A673 (cell line): ENCODE results near the gene ARHGAP21. TPM values are rescaled to one million over a fixed set of nuclear protein-coding genes. Genes with fewer than 3 reads are reported as not detected.
"Not testable (repeated sequence)": the region's sequence is repeated elsewhere in the genome, so short reads cannot be mapped to it uniquely, and the experiment has no call there.

Source experiments
- BruUV-seq: library from RNA; stranded (reverse); fragments of 400-500 nt; replicated peaks from 2 replicates; lab custom pipeline; 2021; lab: Mats Ljungman, UMichigan
- CTCF ChIA-PET: fragments of 300-600 bp; sonication (Branson Sonifier 250); formaldehyde crosslinking; loops from one replicate; lab custom pipeline; 2022; ENCODE audit warnings: antibody characterized with exemption; lab: Charles Lee
- POLR2A ChIA-PET: fragments of 300-600 bp; sonication (Branson Sonifier 250); formaldehyde crosslinking; loops from one replicate; lab custom pipeline; 2022; ENCODE audit warnings: antibody characterized with exemption; ENCODE audit not compliant: low non-redundant PET; lab: Charles Lee
- DNase-seq: peaks from one replicate; pipeline ENCODE4 v3.0.0-alpha.2; 2015; ENCODE audit warnings: low spot score
- H3K27ac ChIP-seq: fragments of 200-600 bp; sonication (generic); 2 replicates; pipeline ENCODE4 v1.5.1; 2016; ENCODE audit warnings: mixed run types, low read depth, mild to moderate bottlenecking, mixed read lengths, antibody characterized with exemption, low read length; ENCODE audit not compliant: poor library complexity, severe bottlenecking
- H3K27me3 ChIP-seq: fragments of 200-600 bp; sonication (generic); replicated peaks from 2 replicates; pipeline ENCODE4 v1.6.1; 2017; ENCODE audit warnings: mixed run types, low read depth, mild to moderate bottlenecking, mixed read lengths, antibody characterized with exemption, low read length; ENCODE audit not compliant: insufficient read depth, poor library complexity
- H3K36me3 ChIP-seq: fragments of 200-600 bp; sonication (generic); 2 replicates; pipeline ENCODE4 v1.6.1; 2016; ENCODE audit warnings: mixed run types, mild to moderate bottlenecking, mixed read lengths, antibody characterized with exemption, low read length; ENCODE audit not compliant: insufficient read depth, poor library complexity, severe bottlenecking
- H3K4me1 ChIP-seq: fragments of 200-600 bp; sonication (generic); 2 replicates; pipeline ENCODE4 v1.6.1; 2017; ENCODE audit warnings: mixed run types, mild to moderate bottlenecking, mixed read lengths, antibody characterized with exemption, low read length; ENCODE audit not compliant: insufficient read depth, poor library complexity, severe bottlenecking
- H3K4me3 ChIP-seq: fragments of 200-600 bp; sonication (generic); 2 replicates; pipeline ENCODE4 v1.5.1; 2016; ENCODE audit warnings: low read depth, mixed run types, mild to moderate bottlenecking, mixed read lengths, low read length; ENCODE audit not compliant: poor library complexity, severe bottlenecking
- H3K9me3 ChIP-seq: fragments of 200-600 bp; sonication (generic); 2 replicates; pipeline ENCODE4 v1.6.1; 2016; ENCODE audit warnings: mixed run types, low read depth, mild to moderate bottlenecking, mixed read lengths, antibody characterized with exemption, low read length; ENCODE audit not compliant: poor library complexity, severe bottlenecking
- EZH2 ChIP-seq: fragments of 200-600 bp; sonication (generic); IDR thresholded peaks from 2 replicates; pipeline ENCODE4 v1.6.1; 2017; ENCODE audit warnings: borderline replicate concordance, low read depth, mild to moderate bottlenecking, mixed read lengths, antibody characterized with exemption, low read length; ENCODE audit not compliant: poor library complexity, severe bottlenecking
- intact Hi-C: fragments of 100-400 bp; cut with micrococcal nuclease; formaldehyde crosslinking; loops from one replicate; pipeline ENCODE4 v1.10.0; 2022; ENCODE audit not compliant: unreplicated experiment
- total RNA-seq: library from RNA; stranded (reverse); gene quantifications from 2 replicates; pipeline ENCODE4 v1.2.3, GENCODE V29; 2021
- TF ChIP-seq, protein P1 (sequence below): fragments of 300-800, 200-600 bp; sonication (generic); conservative IDR thresholded peaks from 2 replicates; pipeline ENCODE4 v1.5.1; 2017; ENCODE audit warnings: low read depth, mild to moderate bottlenecking, antibody characterized with exemption, low read length, moderate library complexity, mixed read lengths

Gene ARHGAP21
- total RNA-seq, 1 experiment from 2014 or later: 68.6 TPM

DNA sequence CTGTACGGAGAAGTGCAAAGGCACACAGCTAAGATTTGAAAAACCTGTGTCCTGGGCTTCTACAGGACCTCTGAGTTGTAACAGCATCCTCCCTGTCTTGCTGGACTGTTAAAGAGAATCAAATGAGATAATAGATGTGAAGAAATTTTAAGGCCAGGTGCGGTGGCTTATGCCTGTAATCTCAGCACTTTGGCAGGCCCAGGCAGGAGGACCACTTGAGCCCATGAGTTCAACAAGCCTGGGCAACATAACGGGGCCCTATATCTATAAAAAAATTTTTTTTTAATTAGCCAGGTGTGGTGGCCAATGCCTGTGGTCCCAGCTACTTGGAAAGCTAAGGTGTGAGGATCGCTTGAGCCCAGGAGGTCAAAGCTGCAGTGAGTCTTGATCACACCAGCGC lies 2.9 kb upstream of the ARHGAP21 start:
- BruUV-seq: no TSS peak
- POLR2A ChIA-PET: no interaction called here

DNA sequence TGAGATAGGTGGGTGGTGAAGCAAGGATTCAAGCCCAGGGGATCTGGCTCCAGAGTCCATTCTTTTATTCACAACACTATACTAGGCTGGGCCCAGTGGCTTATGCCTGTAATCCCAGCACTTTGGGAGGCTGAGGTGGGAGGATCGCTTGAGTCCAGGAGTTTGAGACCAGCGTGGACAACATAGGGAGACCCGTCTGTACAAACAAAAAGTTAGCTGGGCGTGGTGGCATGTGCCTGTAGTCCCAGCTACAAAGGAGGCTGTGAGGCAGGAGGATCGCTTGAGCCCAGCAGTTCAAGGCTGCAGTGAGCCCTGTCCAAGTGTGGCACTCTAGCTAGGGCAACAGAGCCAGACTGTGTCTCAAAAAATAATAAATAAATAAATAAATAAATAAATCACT lies 2.3 kb upstream of the ARHGAP21 start:
- CTCF ChIA-PET, H3K27me3 ChIP-seq, H3K4me1 ChIP-seq, BruUV-seq, H3K9me3 ChIP-seq, H3K4me3 ChIP-seq, H3K27ac ChIP-seq, POLR2A ChIA-PET, DNase-seq, H3K36me3 ChIP-seq: not testable (repeated sequence)
- intact Hi-C loops: loop anchor here (10.0 kb wide), 1 partner anchor 359 kb away; no protein-coding TSS in a partner anchor

More for the DNA sequence above, 2.9 kb upstream of the ARHGAP21 start:
- Histone ChIP-seq H3K9me3 (no peaks in the 10 kb centered on the region), H3K4me1 (no peaks in the 10 kb centered on the region), H3K27ac (no peak overlapping the region), H3K27me3 (no peaks in the 10 kb centered on the region), H3K36me3 (peaks cover 2% of the 10 kb centered on the region), H3K4me3 (no peak overlapping the region)
- no peak for DNase-seq
- no peak for TF ChIP-seq EZH2
- TF ChIP-seq, protein P1, sequence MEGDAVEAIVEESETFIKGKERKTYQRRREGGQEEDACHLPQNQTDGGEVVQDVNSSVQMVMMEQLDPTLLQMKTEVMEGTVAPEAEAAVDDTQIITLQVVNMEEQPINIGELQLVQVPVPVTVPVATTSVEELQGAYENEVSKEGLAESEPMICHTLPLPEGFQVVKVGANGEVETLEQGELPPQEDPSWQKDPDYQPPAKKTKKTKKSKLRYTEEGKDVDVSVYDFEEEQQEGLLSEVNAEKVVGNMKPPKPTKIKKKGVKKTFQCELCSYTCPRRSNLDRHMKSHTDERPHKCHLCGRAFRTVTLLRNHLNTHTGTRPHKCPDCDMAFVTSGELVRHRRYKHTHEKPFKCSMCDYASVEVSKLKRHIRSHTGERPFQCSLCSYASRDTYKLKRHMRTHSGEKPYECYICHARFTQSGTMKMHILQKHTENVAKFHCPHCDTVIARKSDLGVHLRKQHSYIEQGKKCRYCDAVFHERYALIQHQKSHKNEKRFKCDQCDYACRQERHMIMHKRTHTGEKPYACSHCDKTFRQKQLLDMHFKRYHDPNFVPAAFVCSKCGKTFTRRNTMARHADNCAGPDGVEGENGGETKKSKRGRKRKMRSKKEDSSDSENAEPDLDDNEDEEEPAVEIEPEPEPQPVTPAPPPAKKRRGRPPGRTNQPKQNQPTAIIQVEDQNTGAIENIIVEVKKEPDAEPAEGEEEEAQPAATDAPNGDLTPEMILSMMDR: no peak
- intact Hi-C loops: loop anchor here (10.0 kb wide), 1 partner anchor 358 kb away; no protein-coding TSS in a partner anchor
- CTCF ChIA-PET: no interaction called here

DNA sequence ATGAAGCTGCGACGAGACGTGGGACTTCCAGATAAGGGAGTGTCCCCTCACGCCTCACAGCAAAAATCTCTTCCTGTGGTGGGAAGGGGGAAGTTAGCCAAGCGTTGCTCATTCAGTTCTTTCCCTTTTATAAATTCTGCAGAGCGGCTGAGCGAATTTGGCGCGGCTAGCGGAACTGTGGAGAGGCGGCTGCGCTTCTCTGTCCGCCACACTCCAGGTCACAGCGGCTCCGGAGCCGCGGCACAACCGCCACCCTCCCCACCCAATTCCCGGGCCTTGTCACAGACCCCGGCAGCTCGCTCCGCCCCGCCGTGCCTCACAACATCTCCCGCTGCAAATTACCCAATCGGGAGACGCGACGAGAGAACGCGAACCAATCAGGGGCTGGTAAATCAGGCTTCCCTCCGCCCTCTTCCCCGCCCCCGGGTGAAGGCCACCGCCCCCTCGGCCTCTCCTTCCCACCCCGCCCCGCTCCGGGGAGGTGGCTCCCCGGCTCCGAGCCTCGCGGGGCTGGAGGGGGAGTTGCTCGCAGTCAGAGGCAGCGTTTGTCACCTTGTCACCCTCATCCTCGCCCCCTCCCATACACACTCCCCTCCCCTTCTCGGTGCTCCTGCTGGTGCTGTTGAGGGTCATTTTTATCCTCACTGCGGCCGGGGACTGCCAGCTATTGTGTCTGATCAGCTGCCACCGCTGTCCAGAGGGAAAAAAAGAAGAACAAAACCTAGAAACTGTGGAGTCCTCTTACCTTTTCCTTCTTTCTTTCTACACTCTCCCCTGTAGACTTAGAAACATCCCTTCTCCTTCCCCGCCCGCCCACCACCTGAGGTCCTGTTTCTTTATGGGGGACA lies 918 bp upstream of the ARHGAP21 start:
- intact Hi-C loops: loop anchor here (5.0 to 10.0 kb wide), 4 partner anchors 82 to 360 kb away; partner anchors contain the start of gene PRTFDC1
- H3K4me3 ChIP-seq: peak overlapping the region; percentile 79
- H3K4me1 ChIP-seq: peaks cover 6% of the 10 kb centered on the region
- H3K36me3 ChIP-seq: peaks cover 4% of the 10 kb centered on the region
- ChIA-PET POLR2A (interaction anchor here (0.6 kb wide), 1 partner anchor 1114 kb away, joined by 3 read pairs; no protein-coding TSS in a partner anchor), CTCF (no interaction called here)
- no peaks in the 10 kb centered on the region for H3K9me3 ChIP-seq
- peak overlapping the region; percentile 79 for H3K27ac ChIP-seq
- no peak for TF ChIP-seq EZH2
- TF ChIP-seq, protein P1: no peak
- peak; percentile 98 for DNase-seq
- BruUV-seq: no TSS peak
- H3K27me3 ChIP-seq: no peaks in the 10 kb centered on the region
